ENCODE measurements around the gene ZNF197. TPM values are rescaled to one million over a fixed set of nuclear protein-coding genes. Genes with fewer than 3 reads are reported as not detected.
A peak's percentile ranks its signal among the peaks of the same experiment; 100 is the strongest.
"Not testable (repeated sequence)": the region's sequence is repeated elsewhere in the genome, so short reads cannot be mapped to it uniquely, and the experiment has no call there.

Gene ZNF197
- total RNA-seq: 10 to 100 TPM; 13.2 to 14.8 TPM

DNA sequence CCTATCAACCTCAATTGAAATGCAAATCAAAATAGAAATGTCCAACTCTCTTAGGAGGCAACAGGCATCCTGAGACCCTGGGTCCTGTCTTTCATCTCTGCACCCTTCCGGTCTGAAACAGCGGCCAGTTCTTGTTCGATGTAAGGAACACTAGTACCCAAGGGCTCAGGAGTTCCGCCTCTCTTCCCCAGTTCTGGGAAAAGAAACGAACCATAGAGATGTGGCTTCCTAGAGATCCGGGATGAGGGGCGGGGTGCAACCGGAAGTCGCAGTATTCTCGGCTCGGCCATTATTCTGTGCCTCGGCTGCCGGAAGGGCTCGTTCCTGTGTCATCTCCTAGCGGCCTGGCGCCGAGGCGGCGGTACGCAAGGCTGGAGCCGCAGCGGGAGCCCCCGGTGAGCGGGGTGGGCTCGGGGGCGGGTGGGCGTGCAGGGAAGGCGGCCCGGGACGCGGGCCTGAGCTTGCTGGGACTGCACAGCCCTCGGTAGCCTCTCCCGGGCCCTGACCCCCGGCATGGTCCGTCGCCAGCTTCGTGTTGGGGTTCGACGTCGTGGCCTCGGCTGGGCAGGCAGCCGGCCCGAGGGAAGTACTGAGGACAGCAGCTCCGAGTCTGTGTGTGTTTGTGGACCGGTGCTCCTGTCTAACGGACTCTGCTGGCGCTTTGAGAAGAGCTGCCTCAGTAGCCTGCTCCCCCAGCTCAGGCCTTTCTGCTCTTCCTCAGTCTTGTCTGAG, at the start of gene ZNF197:
Gene ZNF197 (plus strand): TSS at position 288 of the 732 bp plus-strand sequence. CDS start 4,119 bp downstream, outside the sequence.
- Mint-ChIP-seq H3K9me3 (peaks cover 15% of the 10 kb centered on the region), H3K27ac (peak within 1 kb of the TSS; percentile 93), H3K4me1 (peaks cover 26% of the 10 kb centered on the region), H3K27me3 (no peaks in the 10 kb centered on the region), H3K36me3 (ENCODE audit: low read depth) (peaks cover 31% of the 10 kb centered on the region), H3K4me3 (peak within 1 kb of the TSS; percentile 89)
- ChIA-PET CTCF (interaction anchor here (0.9 to 2.1 kb wide), 3 partner anchors 20 to 131 kb away, joined by 3 to 5 read pairs (median 3); no protein-coding TSS in a partner anchor), POLR2A (interaction anchor here (0.6 kb wide), 1 partner anchor 203 kb away, joined by 3 read pairs; no protein-coding TSS in a partner anchor)
- peak; percentile 63 for DNase-seq

DNA sequence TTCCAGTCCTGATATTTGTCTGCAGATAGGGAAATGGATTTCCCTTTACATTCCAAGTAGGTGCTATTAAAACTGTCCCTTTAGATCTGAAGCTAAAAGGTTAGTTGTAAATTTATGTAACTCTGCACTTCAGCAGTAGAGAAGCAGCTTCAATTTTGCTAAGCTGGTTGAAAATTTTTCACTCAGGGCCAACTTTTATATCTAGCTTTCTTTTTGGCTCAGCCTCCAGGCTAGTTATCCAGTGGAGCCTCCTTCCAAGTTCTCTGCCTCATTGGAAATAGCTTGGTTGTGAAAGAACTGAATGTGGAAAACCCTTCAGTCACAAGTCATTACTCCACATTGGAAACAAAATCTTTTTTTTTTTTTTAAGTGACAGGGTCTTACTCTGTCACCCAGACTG, 48.2 kb upstream of the ZNF197 start:
- Mint-ChIP-seq H3K36me3 (ENCODE audit: low read depth) (peaks cover 7% of the 10 kb centered on the region), H3K27me3 (no peaks in the 10 kb centered on the region), H3K9me3 (peaks cover 43% of the 10 kb centered on the region), H3K27ac (no peak overlapping the region), H3K4me3 (no peak overlapping the region), H3K4me1 (no peaks in the 10 kb centered on the region)
- no peak for DNase-seq
- ChIA-PET CTCF (interaction anchor here (0.7 kb wide), 1 partner anchor 269 kb away, joined by 4 read pairs; no protein-coding TSS in a partner anchor), POLR2A (no interaction called here)

DNA sequence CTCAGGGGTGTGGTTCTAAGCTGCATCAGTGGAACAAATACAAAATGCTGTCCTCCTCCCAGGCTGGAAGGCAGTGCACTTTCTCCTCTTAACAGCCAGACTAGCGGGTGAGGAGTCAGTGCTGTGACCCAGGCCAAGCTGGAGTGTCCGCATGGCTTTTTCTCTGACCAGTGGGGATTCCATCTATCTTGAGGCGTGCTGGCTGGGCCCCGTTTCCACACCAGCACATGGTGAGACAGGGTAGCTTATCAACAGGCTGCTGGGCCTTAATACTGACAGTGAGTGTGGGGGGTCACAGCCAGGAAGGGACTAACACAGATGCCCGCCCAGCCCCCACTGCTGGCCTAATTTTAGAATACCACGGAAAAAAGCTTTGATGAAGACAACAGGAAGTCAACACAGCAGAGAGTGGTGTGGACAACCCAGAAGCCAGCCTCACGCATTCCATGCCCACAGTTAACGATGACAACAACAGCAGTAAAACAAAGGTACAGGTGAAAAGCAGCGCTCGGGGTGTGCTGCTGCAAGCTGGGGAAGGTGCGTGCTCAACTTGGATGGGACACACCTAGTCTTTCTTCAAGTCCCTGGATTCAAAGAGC, 47.4 kb upstream of the ZNF197 start:
- POLR2A ChIA-PET; H3K4me3 Mint-ChIP-seq; H3K27ac Mint-ChIP-seq; H3K27me3 Mint-ChIP-seq; H3K36me3 Mint-ChIP-seq (ENCODE audit: low read depth); DNase-seq; H3K4me1 Mint-ChIP-seq; CTCF ChIA-PET: not testable (repeated sequence)
- H3K9me3 Mint-ChIP-seq: peaks cover 40% of the 10 kb centered on the region

DNA sequence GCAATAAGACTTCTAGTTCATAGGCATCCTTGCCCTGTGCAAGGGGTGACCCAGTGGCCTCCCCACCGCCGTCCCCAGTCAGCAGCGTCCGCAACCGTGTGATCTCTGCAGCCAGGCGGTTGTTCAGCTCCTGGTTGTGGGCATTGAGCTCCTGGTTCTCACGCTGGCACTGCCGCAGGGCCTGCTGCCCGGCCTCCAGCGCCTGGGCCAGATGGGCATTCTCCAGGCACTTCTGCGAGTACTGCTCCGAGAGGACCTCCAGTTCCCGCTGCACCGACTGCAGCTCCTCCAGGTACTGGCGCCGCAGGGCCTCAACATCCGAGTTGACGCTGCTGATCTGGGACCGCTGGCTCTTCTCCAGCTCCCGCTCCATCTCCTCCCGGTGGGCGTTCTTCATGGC, 46.5 kb upstream of the ZNF197 start:
- DNase-seq; H3K4me3 Mint-ChIP-seq; H3K27me3 Mint-ChIP-seq; H3K27ac Mint-ChIP-seq; H3K36me3 Mint-ChIP-seq (ENCODE audit: low read depth); CTCF ChIA-PET; POLR2A ChIA-PET; H3K4me1 Mint-ChIP-seq: not testable (repeated sequence)
- H3K9me3 Mint-ChIP-seq: peaks cover 36% of the 10 kb centered on the region

DNA sequence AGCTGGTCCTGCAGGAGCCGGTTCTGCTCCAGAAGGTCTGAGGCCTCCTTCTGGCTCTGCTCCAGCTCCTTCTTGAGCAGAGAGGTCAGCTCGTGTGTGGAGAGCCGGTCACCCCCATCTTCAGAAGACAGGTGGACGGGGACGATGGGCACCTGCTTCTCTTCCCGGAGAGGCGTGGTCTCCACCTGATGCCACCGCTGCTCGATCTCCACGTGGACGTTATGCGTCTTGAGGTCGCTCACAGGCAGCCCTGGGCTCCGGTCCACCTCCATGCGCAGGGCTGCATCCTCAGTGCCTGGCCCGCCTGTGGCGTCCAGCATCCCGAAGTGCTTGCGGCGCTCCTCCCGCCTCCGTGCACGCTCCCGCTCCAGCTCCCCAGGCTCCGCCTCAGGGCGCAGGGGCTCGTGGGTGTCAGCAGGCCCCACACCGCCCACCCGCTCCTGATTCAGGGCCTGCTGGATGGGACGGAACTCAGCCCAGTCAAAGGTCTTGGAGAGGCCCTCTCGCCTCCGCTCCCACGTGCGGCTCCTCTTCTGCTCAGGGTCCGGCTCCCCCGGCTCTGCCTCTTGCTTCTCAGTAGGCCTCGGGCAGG, 45.8 kb upstream of the ZNF197 start:
- peaks cover 41% of the 10 kb centered on the region for H3K9me3 Mint-ChIP-seq
- H3K36me3 Mint-ChIP-seq (ENCODE audit: low read depth); H3K4me3 Mint-ChIP-seq; POLR2A ChIA-PET; CTCF ChIA-PET; DNase-seq; H3K27ac Mint-ChIP-seq; H3K27me3 Mint-ChIP-seq; H3K4me1 Mint-ChIP-seq: not testable (repeated sequence)

DNA sequence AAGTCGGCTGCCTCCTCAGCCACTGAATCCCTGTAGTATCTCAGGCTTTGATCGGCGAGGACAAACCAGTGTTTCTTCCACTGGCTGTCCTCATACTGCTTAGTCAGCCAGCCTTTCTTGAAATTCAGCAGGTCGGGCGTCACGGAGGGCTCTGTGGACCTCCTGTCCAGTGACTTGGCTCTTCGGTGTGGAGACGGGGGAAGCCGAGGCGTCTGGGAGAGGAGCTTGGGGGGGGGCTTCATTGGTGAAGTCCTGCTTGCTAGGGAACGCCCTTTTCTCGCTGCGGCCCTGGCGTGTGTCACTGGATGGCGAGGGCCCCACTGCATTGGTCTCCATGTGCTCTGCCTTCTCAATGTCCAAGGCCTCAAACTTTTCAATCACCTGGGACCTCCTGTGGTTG, 45.1 kb upstream of the ZNF197 start:
- POLR2A ChIA-PET; H3K27ac Mint-ChIP-seq; H3K4me1 Mint-ChIP-seq; H3K4me3 Mint-ChIP-seq; CTCF ChIA-PET; DNase-seq; H3K36me3 Mint-ChIP-seq (ENCODE audit: low read depth): not testable (repeated sequence)
- H3K9me3 Mint-ChIP-seq: peaks cover 42% of the 10 kb centered on the region
- H3K27me3 Mint-ChIP-seq: peaks cover 11% of the 10 kb centered on the region

DNA sequence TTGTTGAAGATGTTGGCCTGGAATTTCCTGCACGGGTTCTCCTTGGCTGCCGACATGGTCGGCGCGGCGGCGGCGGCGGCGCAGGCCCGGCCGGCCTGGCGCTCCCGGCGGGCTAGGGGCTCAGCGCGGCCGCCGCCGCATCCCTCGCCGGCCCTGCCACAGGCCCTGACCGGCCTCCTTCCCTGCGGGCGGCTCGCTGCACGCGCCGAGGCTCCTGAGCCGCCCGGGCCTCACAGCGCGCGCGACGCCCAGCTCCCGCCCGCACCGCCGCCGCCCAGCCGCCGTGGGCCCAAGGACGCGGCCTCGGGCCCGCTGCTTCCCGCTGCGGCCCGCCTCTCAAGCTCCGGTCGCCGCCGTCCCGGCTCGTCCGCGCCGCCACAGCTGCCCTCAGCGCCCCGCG, 43.9 kb upstream of the ZNF197 start:
- CTCF ChIA-PET: not testable (repeated sequence)

DNA sequence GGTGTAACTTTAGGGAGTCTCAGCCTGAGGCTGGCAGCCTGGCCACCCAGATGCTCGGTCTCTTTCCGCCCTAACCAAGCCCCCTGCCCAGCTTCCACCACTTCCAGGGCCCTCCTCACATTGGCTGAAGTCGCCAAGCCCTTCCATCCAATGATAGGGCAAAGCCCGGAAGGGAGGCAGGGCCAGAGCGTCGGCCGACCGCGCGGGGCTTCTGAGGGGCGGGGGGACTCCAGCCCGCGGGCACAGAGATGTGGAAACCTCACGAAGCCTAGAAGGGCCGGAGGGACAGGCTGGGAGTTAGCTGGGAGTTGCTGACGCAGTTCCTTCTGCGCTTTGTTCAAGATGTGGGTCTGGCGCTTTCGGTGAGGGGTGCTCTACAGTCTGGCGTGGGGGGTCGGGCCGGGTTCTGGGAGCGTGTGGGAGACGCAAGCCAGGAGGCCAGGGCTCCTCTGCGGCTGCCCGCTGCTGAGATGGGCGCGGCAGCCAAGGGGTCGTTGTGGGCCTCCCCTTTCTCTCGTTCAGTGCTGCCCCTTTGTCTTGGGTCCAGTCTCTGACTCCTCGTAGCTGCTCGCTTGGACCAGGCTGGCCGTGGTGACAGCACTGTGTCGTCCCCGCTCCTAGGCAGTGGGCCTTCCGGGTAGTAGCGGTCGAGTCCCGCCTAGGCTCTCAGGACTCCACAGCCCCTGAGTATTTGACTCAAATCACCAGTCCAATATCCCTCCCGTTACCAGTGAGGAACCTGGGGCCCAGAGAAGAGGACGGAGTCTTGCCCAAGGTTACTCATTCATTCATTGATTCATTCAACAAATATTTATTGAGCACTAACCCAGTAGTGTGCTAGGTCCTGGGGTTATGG, 40.0 kb upstream of the ZNF197 start, which contains the start of gene ZNF660:
Gene ZNF660 (plus strand): TSS at position 319 of the 856 bp plus-strand sequence. CDS start 9,230 bp downstream, outside the sequence.
- H3K4me3 Mint-ChIP-seq: no peak within 1 kb of the TSS
- H3K27ac Mint-ChIP-seq: no peak within 1 kb of the TSS
- peaks cover 17% of the 10 kb centered on the region for H3K27me3 Mint-ChIP-seq
- H3K9me3 Mint-ChIP-seq: peaks cover 34% of the 10 kb centered on the region
- CTCF ChIA-PET: no interaction called here
- POLR2A ChIA-PET: no interaction called here
- H3K4me1 Mint-ChIP-seq: no peaks in the 10 kb centered on the region
- H3K36me3 Mint-ChIP-seq (ENCODE audit: low read depth): peaks cover 3% of the 10 kb centered on the region
- DNase-seq: no peak

More for the DNA sequence above, 43.9 kb upstream of the ZNF197 start:
- H3K27ac Mint-ChIP-seq; DNase-seq; H3K36me3 Mint-ChIP-seq (ENCODE audit: low read depth); POLR2A ChIA-PET; H3K4me1 Mint-ChIP-seq; H3K4me3 Mint-ChIP-seq: not testable (repeated sequence)
- H3K27me3 Mint-ChIP-seq: peaks cover 17% of the 10 kb centered on the region
- peaks cover 39% of the 10 kb centered on the region for H3K9me3 Mint-ChIP-seq

DNA sequence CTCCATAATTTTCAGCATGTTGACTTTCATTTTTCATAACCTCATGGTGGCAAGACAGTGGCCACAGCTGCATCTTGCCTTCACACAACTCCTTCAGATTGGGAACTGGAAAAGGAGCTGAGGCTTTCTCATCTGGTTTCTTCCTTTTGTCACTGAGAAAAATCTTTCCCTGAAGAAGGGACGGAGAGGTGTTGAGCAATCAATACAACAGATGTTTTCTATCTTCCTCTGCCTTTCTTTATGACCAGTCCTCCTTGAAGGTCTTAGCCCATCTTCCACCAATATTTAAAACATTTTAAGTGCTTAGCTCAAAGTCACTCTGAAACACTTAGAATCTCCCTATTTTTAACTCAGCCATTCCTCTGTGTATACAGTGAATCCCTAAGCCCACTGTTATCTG, 28.2 kb upstream of the ZNF197 start:
- POLR2A ChIA-PET: no interaction called here
- no peaks in the 10 kb centered on the region for H3K27me3 Mint-ChIP-seq
- H3K4me3 Mint-ChIP-seq: no peak overlapping the region
- CTCF ChIA-PET: no interaction called here
- no peak overlapping the region for H3K27ac Mint-ChIP-seq
- no peaks in the 10 kb centered on the region for H3K4me1 Mint-ChIP-seq
- DNase-seq: no peak
- H3K36me3 Mint-ChIP-seq (ENCODE audit: low read depth): no peaks in the 10 kb centered on the region
- peaks cover 36% of the 10 kb centered on the region for H3K9me3 Mint-ChIP-seq

DNA sequence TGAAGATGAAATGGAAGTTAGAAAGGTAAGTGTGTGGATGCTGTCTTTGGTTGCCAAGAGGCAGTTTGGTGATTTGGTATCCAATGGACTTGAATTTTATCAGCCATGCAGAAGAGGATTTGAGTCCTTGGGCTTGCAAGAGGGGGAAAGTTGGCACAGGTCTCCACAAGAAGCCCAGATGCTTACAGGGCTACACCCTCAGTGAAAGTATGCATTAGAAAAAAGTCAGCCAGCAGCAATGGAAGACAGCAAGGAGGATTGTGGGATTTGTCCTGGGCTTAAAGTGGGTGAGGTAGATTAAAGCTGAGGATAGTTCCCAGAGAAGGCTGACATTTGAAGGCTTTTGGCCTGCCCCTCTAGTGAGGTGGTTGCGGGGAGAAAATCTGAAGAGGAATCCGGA, 23.1 kb upstream of the ZNF197 start:
- no peak overlapping the region for H3K27ac Mint-ChIP-seq
- no peaks in the 10 kb centered on the region for H3K4me1 Mint-ChIP-seq
- H3K27me3 Mint-ChIP-seq: no peaks in the 10 kb centered on the region
- POLR2A ChIA-PET: no interaction called here
- H3K36me3 Mint-ChIP-seq (ENCODE audit: low read depth): no peaks in the 10 kb centered on the region
- CTCF ChIA-PET: no interaction called here
- no peak for DNase-seq
- no peak overlapping the region for H3K4me3 Mint-ChIP-seq
- peaks cover 8% of the 10 kb centered on the region for H3K9me3 Mint-ChIP-seq

DNA sequence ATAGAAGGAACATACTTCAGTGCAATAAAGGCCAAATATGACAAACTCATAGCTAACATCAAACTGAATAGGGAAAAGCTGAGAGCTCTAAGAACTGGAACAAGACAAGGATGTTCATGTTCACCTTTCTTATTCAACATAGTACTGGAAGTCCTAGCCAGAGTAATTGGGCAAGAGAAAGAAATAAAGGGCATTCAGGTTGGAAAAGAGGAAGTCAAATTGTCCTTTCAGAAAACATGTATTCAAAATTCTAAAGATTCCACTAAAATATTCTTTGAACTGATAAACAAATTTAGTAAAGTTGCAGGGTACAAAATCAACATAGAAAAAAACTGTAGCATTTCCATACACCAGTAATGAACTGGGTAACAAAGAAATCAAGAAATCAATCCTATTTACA, 12.2 kb upstream of the ZNF197 start:
- Mint-ChIP-seq H3K36me3 (ENCODE audit: low read depth) (no peaks in the 10 kb centered on the region), H3K9me3 (peaks cover 9% of the 10 kb centered on the region), H3K4me3 (no peak overlapping the region), H3K27ac (no peak overlapping the region), H3K27me3 (no peaks in the 10 kb centered on the region), H3K4me1 (no peaks in the 10 kb centered on the region)
- ChIA-PET CTCF (no interaction called here), POLR2A (no interaction called here)
- DNase-seq: no peak

DNA sequence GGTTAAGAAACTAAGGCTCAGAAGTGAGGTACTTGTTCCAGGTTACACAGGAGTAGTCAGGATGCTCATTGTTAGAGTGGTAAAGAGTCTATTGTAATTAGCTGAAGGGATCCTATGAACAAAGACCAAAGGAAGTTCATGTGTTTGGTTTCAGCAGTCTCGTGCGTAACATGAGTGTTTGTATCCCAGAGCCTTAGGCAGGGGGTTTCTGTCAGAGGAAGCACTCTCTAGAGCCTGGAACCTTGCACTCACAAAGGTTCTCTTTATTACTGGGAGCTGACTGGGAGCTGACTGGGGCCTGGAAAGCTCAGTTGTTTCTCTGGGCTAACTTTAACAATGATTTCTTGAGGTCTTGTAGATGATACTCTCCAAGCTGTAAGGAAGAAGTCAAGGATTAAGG, 3.9 kb downstream of the ZNF197 start:
- ChIA-PET POLR2A (no interaction called here), CTCF (interaction anchor here (1.4 kb wide), 1 partner anchor 101 kb away, joined by 3 read pairs; the partner anchor contains the start of gene ZNF501)
- no peak overlapping the region for H3K4me3 Mint-ChIP-seq
- no peaks in the 10 kb centered on the region for H3K27me3 Mint-ChIP-seq
- peaks cover 65% of the 10 kb centered on the region for H3K36me3 Mint-ChIP-seq (ENCODE audit: low read depth)
- H3K27ac Mint-ChIP-seq: no peak overlapping the region
- DNase-seq: no peak
- H3K9me3 Mint-ChIP-seq: peaks cover 15% of the 10 kb centered on the region
- H3K4me1 Mint-ChIP-seq: peaks cover 26% of the 10 kb centered on the region

DNA sequence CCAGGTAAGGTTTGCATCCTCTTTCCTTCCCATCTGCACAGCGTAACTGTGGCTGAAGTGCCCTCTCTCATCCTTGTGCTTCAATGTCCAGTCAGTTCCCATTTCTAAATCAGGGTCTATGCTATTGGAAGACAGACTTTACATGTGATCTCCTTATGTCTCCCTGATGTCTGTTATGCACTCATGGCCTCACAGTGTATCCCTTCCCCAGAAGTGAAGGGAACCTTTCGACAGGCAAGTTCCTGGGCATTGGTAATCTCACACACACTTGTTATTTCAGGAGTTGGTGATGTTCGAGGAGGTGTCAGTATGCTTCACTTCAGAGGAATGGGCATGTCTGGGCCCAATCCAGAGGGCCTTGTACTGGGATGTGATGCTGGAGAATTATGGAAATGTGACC, 7.4 kb downstream of the ZNF197 start:
- ChIA-PET POLR2A (no interaction called here), CTCF (no interaction called here)
- no peaks in the 10 kb centered on the region for H3K27me3 Mint-ChIP-seq
- H3K27ac Mint-ChIP-seq: no peak overlapping the region
- no peak for DNase-seq
- H3K36me3 Mint-ChIP-seq (ENCODE audit: low read depth): peaks cover 88% of the 10 kb centered on the region
- peaks cover 24% of the 10 kb centered on the region for H3K9me3 Mint-ChIP-seq
- no peak overlapping the region for H3K4me3 Mint-ChIP-seq
- H3K4me1 Mint-ChIP-seq: peaks cover 6% of the 10 kb centered on the region
